ENCODE results near the gene BOK.

GRCh38 chr2:241618829-241619228, 60.3 kb downstream of the BOK start:
- no peak for TF ChIP-seq EZH2phosphoT487 (IDR thresholded peaks at IDR 0.05; ENCODE audit: insufficient read depth, low read depth)
- no peak for TF ChIP-seq EZH2 (IDR thresholded peaks at IDR 0.05; ENCODE audit: insufficient read depth, poor library complexity, severe bottlenecking)
